Trophoblast cell (in vitro differentiated cells and primary cell): ENCODE measurements around the gene EXOC4.

Source experiments
- DNase-seq, 2 donors: peaks; one replicate each; pipeline ENCODE4 v3.0.0-alpha.2; 2016
- H2AFZ ChIP-seq: 2 replicates; pipeline ENCODE4 v1.6.1; 2013; ENCODE audit warnings: low read length, moderate library complexity, mild to moderate bottlenecking; ENCODE audit not compliant: insufficient read depth, poor library complexity
- H2AK5ac ChIP-seq: 2 replicates; pipeline ENCODE4 v1.6.1; 2013; ENCODE audit warnings: mild to moderate bottlenecking, low read length
- H2BK120ac ChIP-seq: 2 replicates; pipeline ENCODE4 v1.6.1; 2013; ENCODE audit warnings: low read length, mild to moderate bottlenecking, moderate library complexity; ENCODE audit not compliant: insufficient read depth, poor library complexity
- H2BK12ac ChIP-seq: 2 replicates; pipeline ENCODE4 v1.6.1; 2013; ENCODE audit warnings: mild to moderate bottlenecking, low read length, moderate library complexity
- H2BK5ac ChIP-seq: 2 replicates; pipeline ENCODE4 v1.6.1; 2013; ENCODE audit warnings: low read length, low read depth, moderate library complexity, mild to moderate bottlenecking; ENCODE audit not compliant: poor library complexity
- H3K14ac ChIP-seq: 2 replicates; pipeline ENCODE4 v1.6.1; 2013; ENCODE audit warnings: mild to moderate bottlenecking, low read length
- H3K18ac ChIP-seq: 2 replicates; pipeline ENCODE4 v1.6.1; 2013; ENCODE audit warnings: mild to moderate bottlenecking, low read length
- H3K23ac ChIP-seq: 2 replicates; pipeline ENCODE4 v1.6.1; 2013; ENCODE audit warnings: low read length
- H3K27ac ChIP-seq: 2 replicates; pipeline ENCODE4 v1.5.1; 2013; ENCODE audit warnings: low read depth, mild to moderate bottlenecking, inconsistent platforms, low read length, moderate library complexity
- H3K27me3 ChIP-seq: 2 replicates; pipeline ENCODE4 v1.6.1; 2013; ENCODE audit warnings: inconsistent platforms, mild to moderate bottlenecking, low read length, moderate library complexity; ENCODE audit not compliant: insufficient read depth
- H3K36me3 ChIP-seq, 2 experiments: 1 replicate in 1 of 2; 2 replicates in 1 of 2; pipeline ENCODE4 v1.6.1; 2013; ENCODE audit warnings: low read length in 2 of 2, mild to moderate bottlenecking in 2 of 2, moderate library complexity in 1 of 2; ENCODE audit not compliant: insufficient read depth in 2 of 2, control insufficient read depth in 1 of 2
- H3K4ac ChIP-seq: 2 replicates; pipeline ENCODE4 v1.6.1; 2013; ENCODE audit warnings: low read depth, mild to moderate bottlenecking, low read length, moderate library complexity
- H3K4me1 ChIP-seq, 2 experiments: 1 replicate in 1 of 2; 2 replicates in 1 of 2; pipeline ENCODE4 v1.6.1; 2013; ENCODE audit warnings: low read length in 2 of 2, mild to moderate bottlenecking in 2 of 2, moderate library complexity in 1 of 2; ENCODE audit not compliant: insufficient read depth in 2 of 2, control insufficient read depth in 1 of 2
- H3K4me2 ChIP-seq: 2 replicates; pipeline ENCODE4 v1.6.1; 2013; ENCODE audit warnings: inconsistent platforms, mild to moderate bottlenecking, low read length, moderate library complexity
- H3K4me3 ChIP-seq: 2 replicates; pipeline ENCODE4 v1.5.1; 2013; ENCODE audit warnings: mild to moderate bottlenecking, low read depth, low read length, inconsistent platforms
- H3K79me1 ChIP-seq: one replicate; pipeline ENCODE4 v1.6.1; 2013; ENCODE audit warnings: low read length
- H3K79me2 ChIP-seq: 2 replicates; pipeline ENCODE4 v1.6.1; 2013; ENCODE audit warnings: low read length, mild to moderate bottlenecking; ENCODE audit not compliant: control insufficient read depth, insufficient read depth, poor library complexity
- H3K9ac ChIP-seq: 2 replicates; pipeline ENCODE4 v1.6.1; 2013; ENCODE audit warnings: mild to moderate bottlenecking, low read length
- H3K9me3 ChIP-seq: 2 replicates; pipeline ENCODE4 v1.6.1; 2013; ENCODE audit warnings: low read depth, mild to moderate bottlenecking, control low read depth, inconsistent platforms, low read length; ENCODE audit not compliant: insufficient read depth
- H4K12ac ChIP-seq: 2 replicates; pipeline ENCODE4 v1.6.1; 2013; ENCODE audit warnings: low read depth, mild to moderate bottlenecking, low read length, moderate library complexity
- H4K8ac ChIP-seq: 2 replicates; pipeline ENCODE4 v1.6.1; 2013; ENCODE audit warnings: low read depth, mild to moderate bottlenecking, low read length, moderate library complexity
- H4K91ac ChIP-seq: one replicate; pipeline ENCODE4 v1.6.1; 2013; ENCODE audit warnings: low read depth, mild to moderate bottlenecking, low read length, moderate library complexity
- WGBS: extraction: QIAGEN DNeasy Blood & Tissue Kit; methylation state at CpG from one replicate; pipeline ENCODE4 v1.1.7; 2013; ENCODE audit warnings: missing lambda C conversion rate; ENCODE audit not compliant: insufficient read length, insufficient coverage; ENCODE audit errors: extremely low coverage; 5-methylcytosine and 5-hydroxymethylcytosine counted together

Gene EXOC4

DNA sequence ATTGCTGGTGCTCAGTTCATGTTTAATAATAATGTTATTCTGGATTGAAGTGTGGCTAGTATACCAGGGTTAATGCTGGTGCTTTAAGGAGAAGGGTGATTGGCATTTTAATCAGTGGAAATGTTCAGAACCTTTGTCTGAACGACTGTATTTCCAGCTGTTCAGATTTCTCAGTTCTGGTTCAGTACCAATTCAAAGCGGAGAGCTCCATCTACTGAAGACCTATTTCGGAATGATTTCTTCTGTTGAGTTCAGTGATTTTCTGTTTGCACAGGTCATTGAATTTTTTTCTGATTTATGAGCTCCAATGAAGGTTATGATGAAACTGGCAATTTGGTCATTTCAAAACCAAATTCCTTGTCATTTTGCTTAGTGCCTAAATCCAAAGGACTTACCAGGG, 160.1 kb downstream of the EXOC4 start:
- no peak overlapping the region for H2BK12ac ChIP-seq

DNA sequence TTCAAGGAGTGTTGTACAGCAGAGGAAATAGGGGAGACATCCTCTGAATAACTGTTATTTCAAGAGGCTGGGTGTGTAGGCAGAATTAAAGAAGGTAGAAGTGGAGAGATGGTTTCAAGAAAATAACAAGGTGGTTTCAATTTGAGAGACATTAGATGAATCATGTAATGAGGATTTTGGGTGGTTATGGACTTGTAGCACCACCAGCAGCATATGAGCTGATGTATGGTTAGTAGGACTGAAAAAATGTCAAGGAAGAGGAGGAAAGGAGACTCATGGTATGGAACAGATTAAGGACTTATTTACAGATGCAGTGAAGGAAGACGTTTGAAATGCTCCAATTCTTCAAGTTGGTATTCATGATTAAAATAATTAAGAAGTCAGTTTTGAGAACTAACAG, 166.2 kb downstream of the EXOC4 start:
- H3K4me2 ChIP-seq = no peak overlapping the region
- H3K27me3 ChIP-seq = no peaks in the 10 kb centered on the region
- H3K4ac ChIP-seq = no peak overlapping the region
- WGBS = no CpG with 5 or more reads among the region's 1 CpG
- no peaks in the 10 kb centered on the region for H3K79me1 ChIP-seq
- H3K79me2 ChIP-seq = no peaks in the 10 kb centered on the region
- no peak overlapping the region for H2BK12ac ChIP-seq
- H4K91ac ChIP-seq = no peak overlapping the region
- H3K14ac ChIP-seq = no peak overlapping the region
- no peak overlapping the region for H2BK120ac ChIP-seq
- no peak overlapping the region for H2AK5ac ChIP-seq
- no peak for DNase-seq
- H3K27ac ChIP-seq = no peak overlapping the region
- H3K4me1 ChIP-seq = no peaks in the 10 kb centered on the region
- no peak overlapping the region for H4K12ac ChIP-seq
- no peak overlapping the region for H4K8ac ChIP-seq
- no peak overlapping the region for H2AFZ ChIP-seq
- no peak overlapping the region for H3K23ac ChIP-seq
- H3K18ac ChIP-seq = no peak overlapping the region
- H3K4me3 ChIP-seq = no peak overlapping the region
- no peaks in the 10 kb centered on the region for H3K36me3 ChIP-seq
- H3K9ac ChIP-seq = no peak overlapping the region
- no peaks in the 10 kb centered on the region for H3K9me3 ChIP-seq
- no peak overlapping the region for H2BK5ac ChIP-seq

More for the DNA sequence above, 160.1 kb downstream of the EXOC4 start:
- H3K4me3 ChIP-seq = no peak overlapping the region
- no peak overlapping the region for H3K23ac ChIP-seq
- H4K8ac ChIP-seq = no peak overlapping the region
- H3K4me2 ChIP-seq = no peak overlapping the region
- no peak overlapping the region for H4K91ac ChIP-seq
- no peak overlapping the region for H4K12ac ChIP-seq
- H3K36me3 ChIP-seq = no peaks in the 10 kb centered on the region
- H3K9me3 ChIP-seq = no peaks in the 10 kb centered on the region
- no peaks in the 10 kb centered on the region for H3K79me1 ChIP-seq
- no CpG with 5 or more reads among the region's 3 CpGs for WGBS
- H2BK5ac ChIP-seq = no peak overlapping the region
- no peak overlapping the region for H3K4ac ChIP-seq
- H2AFZ ChIP-seq = no peak overlapping the region
- DNase-seq = no peak
- H3K4me1 ChIP-seq = no peaks in the 10 kb centered on the region
- H3K18ac ChIP-seq = no peak overlapping the region
- no peak overlapping the region for H2AK5ac ChIP-seq
- no peak overlapping the region for H3K27ac ChIP-seq
- H3K27me3 ChIP-seq = no peaks in the 10 kb centered on the region
- H3K9ac ChIP-seq = no peak overlapping the region
- H2BK120ac ChIP-seq = no peak overlapping the region
- H3K14ac ChIP-seq = no peak overlapping the region
- no peaks in the 10 kb centered on the region for H3K79me2 ChIP-seq

DNA sequence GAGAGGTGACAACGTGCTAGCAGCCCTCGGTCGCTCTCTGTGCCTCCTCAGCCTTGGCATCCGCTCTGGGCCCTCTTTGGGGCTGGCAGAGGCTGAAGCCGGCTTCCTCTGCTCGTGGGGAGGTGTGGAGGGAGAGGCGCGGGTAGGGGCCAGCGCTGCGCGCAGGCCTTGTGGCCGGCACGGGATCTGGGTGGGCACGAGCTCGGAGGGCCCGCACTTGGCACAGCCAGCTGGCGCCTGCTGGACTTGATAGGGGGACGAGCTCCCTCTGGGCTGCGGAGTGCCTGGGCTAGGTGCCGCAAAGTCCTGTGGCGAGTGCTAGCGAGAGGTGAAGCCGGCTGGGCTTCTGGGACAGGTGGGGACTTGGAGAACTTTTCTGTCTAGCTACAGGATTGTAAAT, 170.7 kb downstream of the EXOC4 start:
- Histone ChIP-seq H4K8ac (no peak overlapping the region), H3K27me3 (no peaks in the 10 kb centered on the region), H3K9ac (no peak overlapping the region), H4K12ac (no peak overlapping the region), H3K18ac (no peak overlapping the region), H3K14ac (no peak overlapping the region), H3K27ac (no peak overlapping the region), H2BK12ac (no peak overlapping the region), H2BK5ac (no peak overlapping the region), H4K91ac (no peak overlapping the region), H3K36me3 (no peaks in the 10 kb centered on the region), H3K4me1 (no peaks in the 10 kb centered on the region), H3K23ac (no peak overlapping the region), H3K4me2 (no peak overlapping the region), H2AFZ (no peak overlapping the region), H3K4ac (no peak overlapping the region), H2AK5ac (no peak overlapping the region), H2BK120ac (no peak overlapping the region), H3K4me3 (no peak overlapping the region), H3K79me1 (no peaks in the 10 kb centered on the region), H3K9me3 (no peaks in the 10 kb centered on the region), H3K79me2 (no peaks in the 10 kb centered on the region)
- no peak for DNase-seq
- no CpG with 5 or more reads among the region's 23 CpGs for WGBS

DNA sequence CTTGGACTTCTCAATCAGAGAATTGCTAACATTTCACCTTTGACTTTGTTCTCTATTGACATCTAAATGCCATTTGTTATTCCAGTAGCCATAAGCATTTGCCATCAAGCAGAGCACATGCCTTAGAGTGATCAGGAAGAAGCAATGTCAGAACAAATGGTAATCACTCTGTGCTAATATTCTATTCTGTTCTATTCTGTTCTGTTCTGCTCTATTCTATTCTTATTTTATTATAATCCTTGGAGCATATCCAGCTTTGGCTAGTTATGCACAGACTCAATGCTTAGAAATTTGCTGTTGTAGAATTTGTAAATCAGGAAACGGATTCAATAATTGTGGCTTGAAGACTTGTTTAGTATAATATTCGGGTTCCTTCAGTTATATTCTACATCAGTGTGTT, 175.4 kb downstream of the EXOC4 start:
- Histone ChIP-seq H3K27me3 (no peaks in the 10 kb centered on the region), H2AFZ (no peak overlapping the region), H3K79me2 (no peaks in the 10 kb centered on the region), H3K4ac (no peak overlapping the region), H3K4me2 (no peak overlapping the region), H3K23ac (no peak overlapping the region), H2BK120ac (no peak overlapping the region), H2BK5ac (no peak overlapping the region), H3K18ac (no peak overlapping the region), H4K91ac (no peak overlapping the region), H3K14ac (no peak overlapping the region), H3K9ac (no peak overlapping the region), H3K4me1 (peaks cover 0 to 2% of the 10 kb centered on the region in 2 experiments), H2AK5ac (no peak overlapping the region), H3K36me3 (no peaks in the 10 kb centered on the region), H3K9me3 (peaks cover 2% of the 10 kb centered on the region), H3K79me1 (no peaks in the 10 kb centered on the region), H4K8ac (no peak overlapping the region), H4K12ac (no peak overlapping the region), H3K27ac (no peak overlapping the region), H2BK12ac (no peak overlapping the region), H3K4me3 (no peak overlapping the region)
- DNase-seq = no peak
- WGBS = no CpG with 5 or more reads among the region's 2 CpGs
